ENCODE data around the gene SEPTIN8.

GRCh38 chr5:132760049-132760420, 17.0 kb downstream of the SEPTIN8 start:
- TF ChIP-seq TAF1 (IDR thresholded peaks at IDR 0.05; ENCODE audit: low read depth, low read length) (no peak), POLR2AphosphoS5 (IDR thresholded peaks at IDR 0.05; ENCODE audit: low read depth, low read length) (no peak), POLR2A (IDR thresholded peaks at IDR 0.05; ENCODE audit: low read depth, low read length) (no peak), PAX5 (IDR thresholded peaks at IDR 0.05; ENCODE audit: insufficient read depth, low read length, severe bottlenecking) (no peak), SPI1 (IDR thresholded peaks at IDR 0.05; ENCODE audit: low read depth, low read length) (no peak), POU2F2 (IDR thresholded peaks at IDR 0.05; ENCODE audit: low read depth, low read length) (no peak)
